Activated CD8-positive, alpha-beta T cell treated with anti-CD3 and anti-CD28 coated beads, Interleukin-2, amount 10 ng/mL, durations not matched to agents 7 days and 5 days (primary cell): Measurements from ENCODE around the gene SOX13. TPM values are rescaled to one million over a fixed set of nuclear protein-coding genes. Genes with fewer than 3 reads are reported as not detected.

ENCODE experiments used
- ATAC-seq: fragments of 150-1000 bp; cut with Tn5 transposase; one replicate; pipeline ENCODE4 v1.10.0; 2021; ENCODE audit warnings: moderate library complexity
- CTCF ChIA-PET: fragments of 350-600 bp; sonication (Branson Sonifier 250); formaldehyde crosslinking; loops from one replicate; lab custom pipeline; 2021; ENCODE audit warnings: antibody characterized with exemption; lab: Charles Lee
- POLR2A ChIA-PET: fragments of 350-600 bp; sonication (Branson Sonifier 250); formaldehyde crosslinking; loops from one replicate; lab custom pipeline; 2021; ENCODE audit warnings: antibody characterized with exemption; lab: Charles Lee
- DNase-seq: peaks from one replicate; pipeline ENCODE4 v3.0.0-alpha.2; 2020
- H3K27ac Mint-ChIP-seq: one replicate; pipeline ENCODE4 v1.8.0; 2021; ENCODE audit warnings: mild to moderate bottlenecking, mixed read lengths
- H3K27me3 Mint-ChIP-seq: one replicate; pipeline ENCODE4 v1.8.0; 2021; ENCODE audit warnings: low read depth, mixed read lengths
- H3K36me3 Mint-ChIP-seq: one replicate; pipeline ENCODE4 v1.8.0; 2021; ENCODE audit warnings: low read depth, mixed read lengths
- H3K4me1 Mint-ChIP-seq: one replicate; pipeline ENCODE4 v1.8.0; 2021; ENCODE audit warnings: low read depth, mixed read lengths
- H3K4me3 Mint-ChIP-seq: one replicate; pipeline ENCODE4 v1.8.0; 2021; ENCODE audit warnings: mild to moderate bottlenecking, mixed read lengths
- H3K9me3 Mint-ChIP-seq: one replicate; pipeline ENCODE4 v1.8.0; 2022; ENCODE audit warnings: mixed read lengths; ENCODE audit not compliant: insufficient read depth
- total RNA-seq, 2 experiments: library from RNA; stranded (reverse); gene quantifications; one replicate each; pipeline ENCODE4 v1.2.3, GENCODE V29; 2021

Gene SOX13
- total RNA-seq = 1 to 10 TPM in 1 of 2 experiments, under 1 TPM in 1; 0.37 to 1.2 TPM

DNA sequence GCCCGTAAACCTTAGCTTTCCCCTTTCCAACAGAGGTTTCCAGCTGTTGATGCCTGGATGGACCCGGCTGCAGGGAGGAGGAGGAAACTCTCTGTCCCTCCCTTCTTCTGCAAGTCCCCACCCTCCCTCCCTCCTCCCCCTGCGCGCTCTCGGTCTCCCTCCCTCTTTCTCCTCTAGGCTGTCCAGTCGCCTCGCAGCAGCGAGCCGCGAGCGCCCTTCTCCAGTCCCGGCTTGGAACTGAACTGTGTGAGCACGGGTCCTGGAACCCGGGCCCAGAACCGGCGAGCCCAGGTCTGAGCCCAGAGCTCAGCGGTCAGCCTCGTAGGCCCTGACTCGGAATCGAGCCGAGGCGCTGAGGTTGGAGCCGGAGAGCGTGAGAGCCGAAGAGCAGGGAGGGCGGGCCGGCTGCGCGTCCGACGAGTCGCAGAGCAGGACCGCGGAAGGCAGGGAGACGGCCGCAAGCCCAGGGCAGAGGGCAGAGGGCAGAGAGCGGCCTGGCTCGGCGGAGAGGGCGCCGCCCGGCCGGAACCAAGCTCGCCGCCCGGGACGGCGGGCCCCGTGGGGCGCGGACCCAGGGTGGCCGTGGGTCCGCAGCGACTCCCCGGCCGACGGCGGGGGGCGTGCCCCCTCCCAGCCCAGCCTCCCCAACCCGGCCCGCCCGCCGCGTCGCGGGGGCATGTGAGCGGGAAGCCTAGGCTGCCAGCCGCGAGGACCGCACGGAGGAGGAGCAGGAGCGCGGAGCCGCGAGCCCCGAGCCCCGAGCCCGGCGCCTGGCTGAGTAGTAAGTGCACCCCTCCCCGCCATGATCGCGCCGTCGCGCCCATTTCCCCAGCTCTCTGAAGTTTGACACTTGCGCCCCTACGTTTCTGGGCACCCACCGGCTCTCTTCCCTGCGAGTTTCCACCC lies at the start of gene SOX13:
SOX13 (plus strand) TSS at position 185 of the 906 bp plus-strand sequence. CDS start 39,801 bp downstream, outside the sequence.
- DNase-seq (no peak), ATAC-seq (peak; percentile 72)
- CTCF ChIA-PET = interaction anchor here (1.6 kb wide), 1 partner anchor 290 kb away, joined by 3 read pairs; no protein-coding TSS in a partner anchor
- POLR2A ChIA-PET = no interaction called here
- H3K27me3 Mint-ChIP-seq = peaks cover 84% of the 10 kb centered on the region
- no peak within 1 kb of the TSS for H3K27ac Mint-ChIP-seq
- H3K36me3 Mint-ChIP-seq = no peaks in the 10 kb centered on the region
- H3K4me1 Mint-ChIP-seq = peaks cover 18% of the 10 kb centered on the region
- H3K4me3 Mint-ChIP-seq = peak within 1 kb of the TSS; percentile 73
- H3K9me3 Mint-ChIP-seq = no peaks in the 10 kb centered on the region

DNA sequence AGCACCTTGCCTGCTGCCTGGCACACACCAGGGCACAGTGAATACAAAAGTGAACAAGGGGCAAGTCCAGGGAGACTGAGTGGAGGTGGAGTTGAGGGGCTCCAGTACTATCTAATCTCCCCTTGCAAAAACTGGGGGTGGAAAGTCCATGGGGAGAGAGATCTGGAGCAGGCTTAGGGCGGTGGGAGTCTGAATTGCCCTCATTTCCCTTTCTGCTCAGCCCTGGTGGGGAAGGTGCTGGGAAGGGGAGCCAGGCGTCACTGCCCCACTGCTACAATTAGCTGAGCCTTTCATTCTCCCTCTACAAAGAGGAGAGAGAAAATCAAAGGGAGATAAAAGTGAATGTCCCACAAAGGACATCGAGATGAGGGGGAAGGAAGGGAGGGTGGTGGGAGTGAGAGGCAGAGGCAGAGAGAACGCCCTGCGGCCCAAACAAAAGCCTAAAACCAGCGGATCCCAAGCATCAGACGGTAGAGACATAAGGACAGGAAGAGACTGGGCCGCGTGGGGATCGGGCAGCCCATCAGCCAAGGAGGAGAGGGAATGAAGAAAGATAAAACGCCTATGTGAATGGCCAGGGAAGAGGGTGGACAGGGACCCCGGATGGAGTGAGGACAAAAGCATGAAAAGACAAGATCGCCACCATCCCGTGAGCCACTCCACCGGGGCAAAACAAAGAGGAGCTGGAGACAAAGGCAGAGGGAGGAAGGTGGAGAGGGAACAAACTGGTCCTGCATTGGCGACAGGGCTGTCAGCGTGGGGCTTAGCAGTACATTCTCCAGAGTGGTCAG lies 46.8 kb upstream of the SOX13 start:
- Mint-ChIP-seq H3K4me3 (no peak overlapping the region), H3K27me3 (peaks cover 24% of the 10 kb centered on the region), H3K27ac (no peak overlapping the region), H3K36me3 (no peaks in the 10 kb centered on the region), H3K9me3 (no peaks in the 10 kb centered on the region), H3K4me1 (no peaks in the 10 kb centered on the region)
- POLR2A ChIA-PET = no interaction called here
- DNase-seq = no peak
- no peak for ATAC-seq
- CTCF ChIA-PET = interaction anchor here (1.2 kb wide), 1 partner anchor 103 kb away, joined by 4 read pairs; no protein-coding TSS in a partner anchor

DNA sequence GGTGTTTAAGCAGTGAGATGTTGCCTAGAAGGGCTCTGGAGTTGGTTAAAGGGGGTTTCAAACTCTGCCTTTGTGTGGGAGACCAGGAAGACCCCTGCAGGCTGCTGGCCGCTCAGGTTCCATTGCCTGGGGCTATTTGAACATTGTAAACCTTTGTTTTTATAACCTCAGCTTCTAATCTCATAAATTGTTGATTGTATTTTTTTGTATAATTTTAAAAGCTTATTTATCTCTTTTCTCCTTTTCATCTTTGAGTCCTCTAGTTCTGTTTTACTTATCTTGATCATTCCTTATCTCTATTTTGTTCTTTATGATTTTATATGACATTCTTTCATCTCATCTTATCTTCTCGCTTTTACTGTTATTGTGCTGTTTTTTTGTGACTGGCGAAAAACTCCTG lies 45.5 kb upstream of the SOX13 start:
- Mint-ChIP-seq H3K4me1 (no peaks in the 10 kb centered on the region), H3K9me3 (no peaks in the 10 kb centered on the region), H3K4me3 (no peak overlapping the region), H3K27me3 (peaks cover 33% of the 10 kb centered on the region), H3K27ac (no peak overlapping the region), H3K36me3 (no peaks in the 10 kb centered on the region)
- no peak for DNase-seq
- ChIA-PET CTCF (interaction anchor here (1.2 kb wide), 1 partner anchor 101 kb away, joined by 4 read pairs; no protein-coding TSS in a partner anchor), POLR2A (no interaction called here)
- no peak for ATAC-seq

DNA sequence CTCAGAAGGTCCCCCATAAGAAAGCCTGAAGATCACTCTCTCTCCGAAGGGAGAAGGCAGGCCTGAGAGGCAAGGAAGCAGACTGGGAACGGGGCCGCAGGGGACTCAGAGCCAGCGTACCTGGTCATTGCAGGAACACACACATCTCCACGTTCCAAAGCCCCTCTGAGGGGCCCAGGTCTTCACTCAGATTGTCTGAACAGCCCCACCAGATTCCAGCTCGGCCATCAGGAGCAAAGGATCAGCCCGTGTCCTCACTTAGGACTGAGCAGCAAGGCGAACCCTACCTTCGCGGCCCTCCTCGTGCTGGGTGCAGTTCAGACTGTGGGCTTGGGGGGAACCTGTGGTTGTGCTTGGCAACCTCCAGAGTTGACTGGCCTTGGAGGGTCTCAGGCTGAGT lies 43.9 kb upstream of the SOX13 start:
- CTCF ChIA-PET = no interaction called here
- DNase-seq = no peak
- Mint-ChIP-seq H3K27ac (no peak overlapping the region), H3K4me1 (no peaks in the 10 kb centered on the region), H3K36me3 (no peaks in the 10 kb centered on the region), H3K4me3 (no peak overlapping the region), H3K9me3 (no peaks in the 10 kb centered on the region), H3K27me3 (peaks cover 37% of the 10 kb centered on the region)
- POLR2A ChIA-PET = no interaction called here
- no peak for ATAC-seq

DNA sequence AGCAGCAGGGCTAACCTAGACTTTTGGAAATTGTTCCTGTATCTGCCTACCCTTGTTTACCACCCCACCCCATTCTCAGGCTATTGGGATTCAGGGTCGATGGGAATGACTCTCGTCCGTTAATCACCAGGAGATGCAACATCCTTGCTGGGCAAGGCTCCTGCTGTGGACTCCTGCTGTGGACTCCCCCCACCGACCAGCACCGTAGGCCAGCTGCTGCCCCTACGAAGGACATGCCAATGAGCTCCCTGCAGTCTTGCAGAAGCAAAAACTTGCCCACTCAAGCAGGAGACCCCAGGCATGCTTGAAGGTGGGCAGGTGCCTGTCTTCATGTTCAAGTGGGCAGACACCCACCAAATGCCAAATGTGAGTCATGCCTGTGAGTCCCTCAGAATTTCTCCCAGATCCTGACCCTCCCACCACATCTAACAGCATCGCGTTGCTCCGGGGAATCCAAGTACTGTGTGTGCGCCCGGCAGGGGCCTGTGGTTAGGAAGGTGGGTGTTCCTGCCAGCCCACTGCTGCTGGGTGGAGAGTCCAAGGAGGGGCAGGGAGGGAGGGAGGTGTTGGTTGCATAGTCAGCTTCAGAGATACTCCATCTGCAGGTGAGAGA lies 41.7 kb upstream of the SOX13 start:
- ChIA-PET CTCF (no interaction called here), POLR2A (no interaction called here)
- Mint-ChIP-seq H3K4me3 (no peak overlapping the region), H3K4me1 (no peaks in the 10 kb centered on the region), H3K27me3 (peaks cover 23% of the 10 kb centered on the region), H3K9me3 (no peaks in the 10 kb centered on the region), H3K36me3 (no peaks in the 10 kb centered on the region), H3K27ac (no peak overlapping the region)
- DNase-seq = no peak
- ATAC-seq = no peak

DNA sequence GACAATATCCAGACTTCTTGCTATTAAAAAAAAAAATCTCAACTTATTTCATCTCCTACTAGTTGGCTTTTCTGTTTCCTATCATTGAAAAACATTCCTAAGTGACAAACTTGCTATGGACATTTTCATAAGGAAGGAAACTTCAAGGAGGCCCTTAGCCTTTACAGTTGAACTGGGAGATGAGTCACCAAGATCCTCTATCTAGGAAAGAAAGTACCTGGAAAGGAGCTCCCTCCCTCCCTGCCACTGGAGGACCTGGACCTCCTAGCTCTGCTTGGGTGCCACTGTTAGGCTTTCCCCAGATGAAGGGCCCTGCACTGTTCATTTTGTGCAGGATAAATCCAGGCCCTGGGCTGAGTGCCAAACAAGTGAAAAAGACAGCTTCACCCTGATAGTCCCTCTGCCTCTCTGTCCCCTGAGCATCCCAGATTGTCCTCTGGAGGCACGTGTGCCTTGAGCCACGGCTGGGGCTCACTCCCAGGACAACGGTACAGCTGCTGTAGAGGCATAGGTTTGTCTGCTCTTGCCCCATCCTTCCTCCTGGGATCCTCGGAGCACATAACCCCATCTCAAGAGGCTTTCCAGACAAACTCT lies 40.2 kb upstream of the SOX13 start:
- H3K4me3 Mint-ChIP-seq = no peak overlapping the region
- H3K27ac Mint-ChIP-seq = no peak overlapping the region
- ATAC-seq = no peak
- ChIA-PET CTCF (no interaction called here), POLR2A (no interaction called here)
- H3K9me3 Mint-ChIP-seq = no peaks in the 10 kb centered on the region
- H3K4me1 Mint-ChIP-seq = no peaks in the 10 kb centered on the region
- peaks cover 15% of the 10 kb centered on the region for H3K27me3 Mint-ChIP-seq
- no peaks in the 10 kb centered on the region for H3K36me3 Mint-ChIP-seq
- DNase-seq = no peak

DNA sequence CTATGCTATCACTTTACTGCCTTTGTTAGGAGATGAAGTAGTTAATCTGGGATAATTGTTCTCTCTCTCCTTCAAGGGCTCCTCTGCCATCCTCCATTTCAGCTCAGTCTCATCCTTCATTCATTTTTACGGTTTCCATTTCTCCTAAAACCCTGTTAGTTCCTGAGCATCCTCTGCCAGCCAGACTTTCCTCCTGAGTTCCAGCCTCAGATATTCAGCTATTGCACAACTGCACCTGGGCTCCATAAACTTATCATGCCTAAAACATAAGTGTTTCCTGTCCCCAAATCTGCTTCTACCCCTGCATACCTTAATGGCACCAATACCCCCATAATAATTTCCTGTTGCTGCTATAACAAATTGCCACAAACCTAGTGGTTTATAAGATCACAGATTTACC lies 39.6 kb upstream of the SOX13 start:
- Mint-ChIP-seq H3K36me3 (no peaks in the 10 kb centered on the region), H3K4me1 (no peaks in the 10 kb centered on the region), H3K27ac (no peak overlapping the region), H3K27me3 (peaks cover 15% of the 10 kb centered on the region), H3K4me3 (no peak overlapping the region), H3K9me3 (no peaks in the 10 kb centered on the region)
- no peak for ATAC-seq
- ChIA-PET CTCF (no interaction called here), POLR2A (interaction anchor here (0.7 kb wide), 1 partner anchor 41 kb away, joined by 3 read pairs; no protein-coding TSS in a partner anchor)
- DNase-seq = no peak

DNA sequence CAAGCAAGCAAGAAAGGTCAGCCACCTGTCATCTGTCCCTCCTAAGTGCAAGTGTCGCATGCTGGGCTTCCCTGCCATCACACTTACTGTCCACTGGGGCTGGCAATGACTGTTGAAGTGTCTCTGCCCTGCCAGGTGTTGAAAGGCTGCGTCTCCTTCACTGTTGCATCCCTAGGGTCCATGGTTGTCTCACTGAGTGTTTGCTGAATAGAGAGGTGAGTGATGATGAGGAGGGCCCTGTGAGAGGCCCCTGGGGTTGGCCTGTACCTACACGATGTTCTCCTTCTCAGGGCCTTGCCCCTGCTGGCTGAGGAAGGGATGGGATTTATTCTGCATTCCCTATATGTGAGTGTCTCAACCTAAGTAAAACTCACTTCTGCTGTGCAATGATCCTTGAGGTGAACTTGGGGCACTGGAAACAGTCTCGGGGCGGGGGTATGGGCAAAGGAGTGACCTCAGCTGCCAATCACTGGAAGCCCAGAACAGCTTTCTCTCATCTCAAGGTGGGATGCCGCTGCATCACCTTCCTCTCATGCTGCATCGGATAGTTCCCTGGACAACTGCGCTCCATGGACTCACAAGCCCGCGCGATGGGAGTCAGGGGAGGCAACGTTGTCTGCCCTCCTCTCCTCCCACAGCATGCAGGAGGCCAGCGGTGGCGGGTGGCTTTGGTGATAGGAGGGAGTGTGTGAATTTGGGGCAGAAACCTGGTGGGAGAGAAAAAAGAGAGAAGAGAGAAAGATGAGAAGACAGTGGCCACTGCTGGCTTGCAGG lies 35.8 kb upstream of the SOX13 start:
- POLR2A ChIA-PET = no interaction called here
- no peaks in the 10 kb centered on the region for H3K4me1 Mint-ChIP-seq
- ATAC-seq = no peak

DNA sequence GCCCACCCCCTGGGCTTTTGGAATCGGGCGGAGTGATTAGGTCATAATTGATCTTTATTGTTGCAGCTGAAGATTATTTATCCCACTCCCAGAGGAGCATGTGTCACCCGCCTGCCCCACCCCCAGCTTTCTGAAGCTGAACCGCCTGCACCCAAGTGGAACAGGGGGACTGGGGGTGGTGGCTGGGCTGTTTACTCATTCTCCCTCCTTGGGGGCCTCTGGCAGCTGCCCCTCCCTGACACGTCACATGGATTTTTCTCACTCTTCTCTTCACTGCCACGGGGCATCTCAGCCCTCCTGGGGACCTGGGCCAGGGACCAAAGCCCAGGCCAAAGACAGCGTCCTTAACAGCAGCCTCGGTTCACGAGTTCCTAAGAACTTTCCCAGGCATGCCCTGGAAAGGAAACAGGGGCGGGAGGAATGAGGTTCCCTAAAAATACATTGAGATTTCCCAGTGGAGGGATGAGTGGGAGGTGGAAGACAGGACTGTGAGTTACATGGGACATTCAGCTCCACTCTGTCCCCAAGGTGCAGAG lies 31.6 kb upstream of the SOX13 start:
- Mint-ChIP-seq H3K36me3 (no peaks in the 10 kb centered on the region), H3K4me1 (no peaks in the 10 kb centered on the region), H3K9me3 (no peaks in the 10 kb centered on the region), H3K27me3 (no peaks in the 10 kb centered on the region), H3K4me3 (no peak overlapping the region), H3K27ac (no peak overlapping the region)
- POLR2A ChIA-PET = no interaction called here
- ATAC-seq (no peak), DNase-seq (no peak)
- CTCF ChIA-PET = no interaction called here

More for the DNA sequence above, 35.8 kb upstream of the SOX13 start:
- no peaks in the 10 kb centered on the region for H3K9me3 Mint-ChIP-seq
- no peak overlapping the region for H3K4me3 Mint-ChIP-seq
- H3K36me3 Mint-ChIP-seq = no peaks in the 10 kb centered on the region
- no peak overlapping the region for H3K27ac Mint-ChIP-seq
- no peak for DNase-seq
- peaks cover 5% of the 10 kb centered on the region for H3K27me3 Mint-ChIP-seq
- CTCF ChIA-PET = no interaction called here

DNA sequence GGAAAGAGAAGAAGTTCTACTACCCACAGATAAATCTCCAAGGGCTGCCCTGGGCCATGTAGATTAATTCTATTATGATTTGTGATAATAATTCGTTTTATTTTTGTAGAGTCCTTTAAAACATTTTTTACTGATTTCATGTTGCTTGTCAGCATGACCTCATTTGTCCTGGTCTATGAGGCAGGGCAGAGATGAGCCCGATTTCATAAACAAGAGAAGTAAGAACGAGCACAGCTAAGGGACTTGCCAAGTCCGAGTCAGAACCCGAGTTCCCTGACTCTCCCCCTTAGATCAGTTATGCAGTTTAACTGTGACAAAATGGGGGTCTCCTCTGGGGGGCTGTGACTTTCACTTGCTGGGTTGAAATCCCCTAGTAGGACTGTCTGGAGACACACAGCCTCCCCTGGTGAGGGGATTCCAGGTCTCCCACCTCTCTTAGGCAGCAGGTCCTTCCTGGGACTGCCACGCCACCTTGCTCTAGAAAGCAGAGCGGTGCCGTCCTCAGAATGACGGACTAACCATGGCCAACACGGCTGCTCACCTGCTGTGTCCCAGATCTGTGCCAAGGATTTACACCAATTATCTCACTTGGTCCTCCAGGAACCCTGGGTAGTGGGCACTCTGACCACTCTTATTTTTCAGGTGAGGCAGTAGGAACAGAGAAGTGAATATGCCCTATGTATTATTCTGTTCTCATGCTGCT lies 31.0 kb upstream of the SOX13 start:
- H3K9me3 Mint-ChIP-seq = no peaks in the 10 kb centered on the region
- H3K4me1 Mint-ChIP-seq = no peaks in the 10 kb centered on the region
- POLR2A ChIA-PET = no interaction called here
- DNase-seq (no peak), ATAC-seq (no peak)
- no peak overlapping the region for H3K4me3 Mint-ChIP-seq
- no peaks in the 10 kb centered on the region for H3K36me3 Mint-ChIP-seq
- H3K27ac Mint-ChIP-seq = no peak overlapping the region
- no peaks in the 10 kb centered on the region for H3K27me3 Mint-ChIP-seq
- CTCF ChIA-PET = no interaction called here
